Lung microvascular endothelial cell (primary cell): ENCODE results near the gene SRGAP1. TPM values are rescaled to one million over a fixed set of nuclear protein-coding genes. Genes with fewer than 3 reads are reported as not detected.
"Not testable (repeated sequence)": the region's sequence is repeated elsewhere in the genome, so short reads cannot be mapped to it uniquely, and the experiment has no call there.

ENCODE experiments used
- DNase-seq, 2 donors: peaks; one replicate each; pipeline versions ENCODE4 v3.0.0 to v3.0.0-alpha.2; 2010; ENCODE audit warnings: low read depth in 2 of 2
- total RNA-seq: library from RNA; depleted of rRNA; stranded (reverse); fragments of >200 nt; gene quantifications from 2 replicates; pipeline ENCODE4 v1.2.1, GENCODE V29; 2014

The SRGAP1 gene
- total RNA-seq, 1 donor from 2014 or later, result 2.2 TPM

DNA sequence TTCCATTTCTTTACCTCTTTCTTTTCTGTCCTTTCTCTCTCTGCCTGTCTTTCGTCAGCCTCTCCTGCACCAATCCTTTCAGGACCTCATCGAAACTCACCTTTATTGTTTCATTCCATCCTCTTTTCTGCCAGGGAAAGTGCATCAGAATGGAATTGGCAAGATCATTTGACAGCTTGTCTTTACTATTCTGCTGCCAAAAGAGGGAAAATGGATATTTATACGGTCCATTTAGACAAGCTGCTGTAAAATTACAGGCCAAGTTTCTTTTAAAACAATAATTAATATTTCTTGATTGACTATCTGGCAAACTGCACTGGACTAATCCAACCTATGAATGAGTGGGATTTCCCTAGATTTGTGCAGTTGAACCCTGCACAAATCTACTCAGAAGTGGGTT lies 7.6 kb upstream of the SRGAP1 start:
- DNase-seq, result no peak

DNA sequence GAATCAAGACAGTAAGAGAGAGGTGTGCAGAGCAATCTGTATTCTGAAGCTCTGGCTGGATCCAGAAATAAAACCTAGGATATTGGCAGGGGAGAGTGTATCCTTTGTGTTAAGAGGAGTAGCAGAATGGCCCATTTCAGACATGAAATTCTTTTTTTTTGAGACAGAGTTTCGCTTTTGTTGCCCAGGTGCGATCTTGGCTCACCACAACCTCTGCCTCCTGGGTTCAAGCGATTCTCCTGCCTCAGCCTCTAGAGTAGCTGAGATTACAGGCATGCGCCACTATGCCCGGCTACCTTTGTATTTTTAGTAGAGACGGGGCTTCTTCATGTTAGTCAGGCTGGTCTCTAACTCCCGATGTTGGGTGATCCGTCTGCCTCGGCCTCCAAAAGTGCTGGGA lies 6.1 kb upstream of the SRGAP1 start:
- no peak for DNase-seq

DNA sequence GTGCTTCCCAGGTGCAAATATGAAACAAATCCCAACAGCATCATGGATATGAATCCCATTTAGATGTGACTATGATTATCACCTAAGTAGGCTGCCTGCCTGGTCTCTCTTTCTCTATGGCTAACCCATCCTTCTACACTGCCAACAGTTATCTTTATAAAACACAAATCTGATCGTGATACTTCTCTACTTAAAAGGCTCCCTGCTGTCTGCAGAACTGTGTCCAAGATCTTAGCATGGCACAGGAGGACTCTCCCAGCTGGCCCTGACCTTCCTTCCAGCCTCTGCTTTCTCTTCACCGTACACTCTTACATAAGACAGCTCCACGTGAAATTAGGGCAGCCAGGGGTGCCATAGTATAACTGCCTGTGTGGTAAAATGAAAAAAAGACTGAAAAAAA lies 3.5 kb upstream of the SRGAP1 start:
- no peak for DNase-seq

DNA sequence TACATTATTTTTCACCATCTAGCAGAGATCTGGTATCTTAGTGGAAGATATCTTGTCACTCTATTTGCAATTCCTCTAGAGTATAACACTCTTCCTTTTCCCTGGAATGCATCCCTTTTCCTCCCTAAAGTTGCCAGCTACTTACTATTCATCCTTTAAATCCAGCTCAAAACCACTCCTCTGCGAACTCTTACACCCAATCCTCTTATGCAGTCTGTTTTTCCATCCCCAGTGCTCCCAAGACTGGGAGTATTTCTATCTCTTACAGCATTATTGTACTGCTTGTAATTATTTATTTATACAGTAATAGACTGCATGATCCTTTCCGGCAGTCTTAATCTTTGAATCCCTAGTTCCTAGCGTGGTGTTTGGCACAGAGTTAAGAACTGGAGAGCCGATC lies 2.9 kb upstream of the SRGAP1 start:
- no peak for DNase-seq

DNA sequence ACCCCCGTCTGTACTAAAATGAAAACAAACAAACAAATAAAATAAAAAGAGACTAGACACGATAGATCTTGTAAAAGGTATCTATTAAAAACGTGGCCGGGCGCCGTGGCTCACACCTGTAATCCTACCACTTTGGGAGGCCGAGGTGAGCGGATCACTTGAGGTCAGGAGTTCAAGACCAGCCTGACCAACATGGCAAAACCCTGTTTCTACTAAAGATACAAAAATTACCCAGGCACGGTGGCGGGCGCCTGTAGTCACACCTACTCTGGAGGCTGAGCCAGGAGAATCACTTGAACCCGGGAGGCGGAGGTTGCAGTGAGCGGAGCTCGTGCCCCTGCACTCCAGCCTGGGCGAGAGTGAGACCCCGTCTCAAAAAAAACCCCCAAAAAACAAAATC lies 1.8 kb upstream of the SRGAP1 start:
- DNase-seq, result not testable (repeated sequence)

DNA sequence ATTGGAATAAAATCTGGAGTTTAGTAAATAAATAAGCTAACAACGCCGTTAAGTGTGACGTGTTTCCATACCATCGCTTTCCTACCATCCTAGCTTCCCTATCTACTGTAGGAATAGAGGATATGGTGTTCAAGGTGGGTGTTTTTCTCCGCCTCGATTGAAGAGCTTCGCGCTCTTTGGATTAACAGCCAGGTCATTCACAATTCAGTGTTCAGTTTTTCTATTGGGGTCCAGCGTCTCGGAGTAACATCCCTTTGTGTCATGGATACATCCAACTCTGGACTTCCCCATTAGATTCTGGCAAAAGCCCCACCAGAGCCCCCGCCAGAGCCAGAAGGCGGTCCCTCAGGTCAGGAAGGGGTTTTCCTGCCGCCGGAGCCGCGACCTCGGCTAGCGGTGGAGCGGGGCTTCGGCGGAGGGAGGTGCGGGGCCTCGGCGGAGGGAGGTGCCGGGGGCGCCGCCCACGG lies 1.2 kb upstream of the SRGAP1 start:
- DNase-seq, result no peak

DNA sequence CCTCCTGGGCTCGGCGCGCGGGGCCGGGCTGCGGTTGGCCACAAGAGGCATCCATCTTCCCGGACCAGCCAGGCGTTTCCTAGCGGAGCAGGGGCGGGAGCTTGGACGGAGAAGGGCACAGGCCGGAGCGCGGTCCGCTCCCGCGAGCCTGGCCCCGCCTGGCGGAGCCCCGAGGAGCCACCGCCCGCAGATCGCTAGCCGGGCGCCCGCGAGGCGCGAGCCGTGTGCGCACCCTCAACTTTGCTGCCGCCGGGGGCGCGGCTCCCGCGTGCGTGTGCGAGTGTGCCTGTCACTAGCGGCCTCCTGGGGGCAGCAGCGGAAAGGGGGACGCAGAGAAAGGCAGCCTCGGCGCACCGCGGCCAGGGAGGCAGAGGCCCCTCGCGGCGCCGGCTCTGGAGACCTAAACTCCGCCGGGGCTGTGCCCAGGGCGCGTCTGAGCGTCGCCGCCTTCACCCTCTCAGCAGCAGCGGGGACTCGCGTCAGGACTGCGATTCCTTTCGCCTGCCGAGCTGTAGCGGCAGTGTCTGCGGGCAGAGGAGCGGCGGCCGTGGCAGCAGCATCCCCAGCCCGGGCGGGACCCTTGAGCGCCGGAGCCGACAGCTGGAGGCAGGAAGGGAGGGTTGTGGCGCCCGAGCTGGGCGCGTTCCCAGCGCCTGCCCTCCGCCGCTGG lies 644 bp upstream of the SRGAP1 start:
- DNase-seq, result peak; percentile 96 to 98

DNA sequence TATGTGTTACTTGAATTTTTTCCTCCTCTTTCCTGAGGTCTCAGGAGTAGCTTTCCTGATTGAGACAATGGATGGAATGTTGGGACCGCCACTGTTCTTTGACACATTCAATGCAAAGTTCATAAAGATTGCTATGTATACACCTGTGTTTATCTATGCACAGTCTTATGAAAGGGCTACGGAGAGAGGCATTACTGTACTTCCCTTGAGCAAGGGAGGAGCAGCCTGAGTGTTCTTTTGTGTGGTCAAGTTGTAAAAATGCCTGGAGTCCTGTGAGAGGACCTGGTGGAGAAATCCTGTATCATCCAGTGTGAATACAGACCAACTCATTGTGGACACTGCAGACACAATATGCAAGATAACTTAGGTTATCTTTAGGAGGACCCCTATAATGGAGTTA lies 1.2 kb downstream of the SRGAP1 start:
- DNase-seq, result peak in 1 of 2 donors; percentile 57

DNA sequence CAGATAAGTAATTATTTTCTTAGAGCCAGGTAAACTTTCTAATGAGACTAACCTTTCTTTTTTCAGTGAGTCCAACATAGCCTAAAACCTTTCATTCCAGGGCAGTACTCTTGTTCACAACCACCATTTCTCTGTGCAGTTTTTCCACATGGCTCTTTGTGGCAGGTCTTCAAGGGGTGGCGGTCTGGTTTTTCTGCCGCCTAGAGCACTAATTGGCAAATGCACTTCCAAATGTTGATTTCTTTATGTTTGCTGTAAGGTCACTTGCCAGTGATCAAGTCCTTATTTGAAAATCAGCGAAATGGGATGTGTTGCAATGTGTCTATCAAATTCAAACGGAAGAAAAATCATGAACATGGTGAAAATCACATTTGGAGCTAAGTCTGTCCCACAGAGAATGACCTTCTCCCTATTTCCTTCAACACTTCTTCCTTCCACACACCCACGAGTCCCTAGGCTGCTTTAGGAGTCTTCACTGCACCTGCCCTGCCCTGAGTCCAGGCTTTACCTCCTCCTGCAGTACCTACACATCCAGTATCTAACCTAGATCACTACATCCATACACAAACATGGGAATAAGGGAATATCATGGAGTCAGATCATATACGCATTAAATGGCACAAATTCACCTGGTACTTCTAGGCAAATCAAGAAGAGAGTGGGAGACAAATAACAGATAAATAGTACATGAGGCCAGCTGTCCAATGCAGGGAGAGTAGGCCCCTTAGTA lies 1.9 kb downstream of the SRGAP1 start:
- DNase-seq, result peak in 1 of 2 donors; percentile 29

DNA sequence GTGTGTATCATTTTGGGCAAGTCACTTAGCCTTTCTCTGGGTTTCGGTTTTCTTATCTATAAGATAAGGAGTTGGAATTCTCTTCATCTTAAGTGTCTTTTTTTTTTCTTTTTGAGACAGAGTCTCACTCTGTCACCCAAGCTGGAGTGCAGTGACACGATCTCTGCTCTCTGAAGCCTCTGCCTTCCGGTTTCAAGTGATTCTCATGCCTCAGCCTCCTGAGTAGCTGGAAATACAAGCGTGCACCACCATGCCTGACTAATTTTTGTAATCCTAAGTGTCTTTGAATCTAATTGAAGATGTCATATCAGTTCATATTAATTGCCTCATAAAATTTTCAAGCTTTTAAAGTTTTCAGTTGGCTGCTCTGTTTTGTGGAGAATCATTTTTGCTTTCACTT lies 4.0 kb downstream of the SRGAP1 start:
- no peak for DNase-seq

DNA sequence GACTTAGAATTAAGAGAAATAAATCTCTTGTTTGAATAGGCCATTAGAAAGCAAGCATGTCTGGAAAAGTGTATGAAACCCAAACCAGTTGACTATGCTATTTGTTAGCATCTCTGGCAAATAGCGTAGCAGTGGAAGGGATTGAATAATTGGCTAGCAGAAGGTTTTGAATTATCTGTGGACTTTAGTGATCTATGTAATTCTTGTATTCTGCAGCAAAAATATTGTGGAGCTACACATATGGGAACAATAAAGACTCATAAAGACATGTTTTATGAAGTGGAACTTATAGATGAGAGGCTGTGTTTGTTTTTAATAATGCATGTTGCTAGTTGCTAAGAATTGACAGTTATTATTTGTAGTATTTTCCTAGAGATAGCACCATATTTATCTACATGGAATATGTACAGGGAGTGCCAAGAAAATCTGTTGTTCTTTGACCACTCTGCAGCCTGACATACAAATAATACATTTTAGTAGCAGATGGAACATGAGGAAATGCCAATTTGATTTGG lies 4.7 kb downstream of the SRGAP1 start:
- DNase-seq, result peak in 1 of 2 donors; percentile 23

DNA sequence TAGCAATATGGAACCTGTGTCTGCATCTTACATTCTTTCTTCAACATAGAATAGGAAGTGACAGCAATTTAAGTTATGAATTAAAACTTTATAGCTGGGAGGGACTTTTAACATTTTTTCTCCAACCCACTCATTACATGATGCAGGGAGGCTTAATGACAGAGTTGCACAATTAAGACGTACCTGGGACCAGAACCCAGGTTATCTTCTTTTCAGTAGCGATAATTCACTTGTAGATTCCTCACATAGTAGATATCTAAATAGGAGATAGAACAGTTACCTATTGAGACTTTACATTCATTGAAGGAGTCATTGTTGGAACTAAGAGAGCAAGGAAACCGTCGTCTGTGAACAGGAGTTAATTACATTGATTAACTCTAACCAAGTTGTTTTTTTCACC lies 5.1 kb downstream of the SRGAP1 start:
- no peak for DNase-seq

DNA sequence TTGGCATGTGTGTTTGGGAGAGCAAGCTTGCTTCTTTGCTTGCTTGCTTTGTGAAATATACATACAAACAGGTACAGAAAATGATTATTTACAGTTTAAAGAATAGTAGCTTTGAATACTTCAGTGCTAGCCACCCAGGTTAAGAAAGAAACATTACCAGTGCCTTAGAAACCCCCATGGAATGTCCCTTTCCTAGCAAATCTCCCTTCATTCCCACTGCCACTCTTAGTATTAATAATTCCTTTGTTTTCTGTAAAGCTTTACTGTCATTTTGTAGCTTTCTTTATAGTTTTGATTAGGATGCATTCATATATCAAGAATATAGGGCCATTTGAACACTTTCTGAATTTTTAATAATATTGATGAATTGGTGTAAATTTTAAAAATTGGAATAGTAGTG lies 9.5 kb downstream of the SRGAP1 start:
- DNase-seq, result no peak

DNA sequence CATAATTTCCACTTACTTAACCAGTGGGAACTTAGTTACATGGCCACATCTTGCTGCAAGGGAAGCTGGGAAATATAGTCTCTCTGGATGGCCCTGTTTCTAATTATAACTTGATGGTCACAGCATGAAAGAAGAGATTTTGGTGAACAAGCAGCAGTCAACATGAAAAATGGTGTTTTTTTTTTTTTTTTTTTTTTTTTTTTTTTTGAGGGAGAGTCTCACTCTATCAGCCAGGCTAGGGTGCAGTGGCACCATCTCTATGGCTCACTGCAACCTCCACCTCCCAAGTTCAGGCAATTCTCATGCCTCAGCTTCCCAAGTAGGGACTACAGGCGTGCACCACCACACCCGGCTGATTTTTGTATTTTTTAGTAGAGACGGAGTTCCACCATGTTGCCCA lies 10.8 kb downstream of the SRGAP1 start:
- no peak for DNase-seq

DNA sequence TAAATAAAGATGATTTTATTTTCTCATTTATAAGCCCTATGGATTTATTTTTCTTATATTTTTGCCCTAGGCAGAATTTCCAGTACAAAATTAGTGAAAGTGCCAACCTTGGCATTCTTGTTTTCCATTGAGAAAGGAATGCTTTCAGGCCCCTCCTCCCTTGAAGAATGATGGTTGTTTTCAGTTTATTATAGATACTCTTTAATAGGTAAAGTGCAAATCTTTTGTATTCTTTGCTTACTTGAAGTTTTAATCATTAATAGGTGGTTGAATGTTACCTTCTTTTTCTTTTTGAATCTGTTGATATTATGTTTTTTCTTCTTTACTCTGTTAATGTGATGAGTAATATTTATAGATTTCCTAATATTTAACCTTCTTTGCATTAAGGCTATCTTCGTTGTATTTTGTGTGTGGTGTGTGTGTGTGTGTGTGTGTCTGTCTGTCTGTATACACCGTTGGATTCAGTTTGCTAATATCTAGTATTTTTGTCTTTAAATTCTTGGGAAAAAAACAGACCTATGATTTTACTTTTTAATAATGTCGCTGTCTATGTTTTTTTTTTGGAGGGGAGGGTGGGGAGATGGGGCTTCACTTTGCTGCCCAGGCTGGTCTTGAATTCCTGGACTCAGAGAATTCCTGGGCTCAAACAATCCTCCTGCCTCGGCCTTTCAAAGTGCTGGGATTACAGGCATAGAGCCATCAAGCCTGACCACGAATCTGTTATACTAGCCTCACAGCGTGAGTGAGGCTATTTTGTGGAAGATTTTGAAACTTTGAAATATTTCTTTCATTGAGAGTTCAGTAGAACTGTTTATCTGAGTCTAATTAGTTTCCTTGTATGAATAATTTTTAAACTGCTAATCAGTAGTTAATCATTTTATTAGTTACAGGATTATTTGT lies 13.5 kb downstream of the SRGAP1 start:
- no peak for DNase-seq

DNA sequence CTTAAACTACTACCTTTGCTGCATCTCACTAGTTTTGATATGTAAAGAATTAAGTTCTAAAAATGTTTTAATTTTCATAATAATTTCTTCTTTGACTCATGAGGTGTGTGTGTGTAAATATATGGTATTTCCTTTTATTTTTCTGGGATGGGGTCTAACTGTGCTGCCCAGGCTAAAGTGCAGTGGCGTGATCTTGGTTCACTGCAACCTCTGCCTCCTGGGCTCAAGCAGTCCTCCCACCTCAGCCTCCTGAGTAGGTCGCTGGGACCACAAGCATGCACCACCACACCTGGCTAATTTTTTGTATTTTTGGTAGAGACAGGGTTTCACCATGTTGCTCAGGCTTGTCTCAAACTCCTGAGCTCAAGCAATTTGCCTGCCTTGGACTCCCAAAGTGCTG lies 15.4 kb downstream of the SRGAP1 start:
- DNase-seq, result not testable (repeated sequence)

DNA sequence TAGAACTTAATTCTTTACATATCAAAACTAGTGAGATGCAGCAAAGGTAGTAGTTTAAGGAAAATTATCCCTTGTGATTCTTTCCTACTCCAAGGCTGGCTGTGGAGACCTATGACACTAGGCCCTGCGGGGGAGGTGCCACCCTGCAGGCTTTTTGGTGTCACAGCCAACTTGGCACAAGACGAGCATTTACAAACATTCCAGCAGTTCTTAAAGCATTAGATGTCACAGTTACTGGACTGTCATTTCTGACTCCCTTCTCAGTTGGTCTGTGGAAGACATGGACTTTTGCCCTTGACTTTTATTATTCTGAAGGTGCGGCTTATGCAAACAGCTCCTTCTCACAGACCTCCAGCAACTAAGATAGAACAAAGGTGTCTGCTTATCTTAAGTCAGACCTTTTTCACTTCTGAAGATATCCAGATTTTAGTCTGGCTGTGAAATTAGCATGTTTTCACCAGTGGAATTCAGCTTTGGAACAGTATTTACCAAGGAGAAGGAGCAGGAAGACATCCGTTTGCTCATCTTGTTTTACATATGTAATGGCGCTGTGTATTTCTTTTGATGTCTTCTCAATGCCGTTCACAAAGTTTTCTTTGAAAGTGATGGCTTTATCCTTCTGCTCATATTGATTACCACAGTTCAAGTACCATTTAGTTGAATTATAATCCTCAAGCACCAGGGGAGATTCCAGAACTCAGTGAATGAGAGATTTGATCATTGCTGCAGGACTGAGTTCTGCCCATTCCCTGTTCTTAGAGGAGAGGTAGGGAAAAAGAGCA lies 17.9 kb downstream of the SRGAP1 start:
- DNase-seq, result peak; percentile 10 to 24

DNA sequence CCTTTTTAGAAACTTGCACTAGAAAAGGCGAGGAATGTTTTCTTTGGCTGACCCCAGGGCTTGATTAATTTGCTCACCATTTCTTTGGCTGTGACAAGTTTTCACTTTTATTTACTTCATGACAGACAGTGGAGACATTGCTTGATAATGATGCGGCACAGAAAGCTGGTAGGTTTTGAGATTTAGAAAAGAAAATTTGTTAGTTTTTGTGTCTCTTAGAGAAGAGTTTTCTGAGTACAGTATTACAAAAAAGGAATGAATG lies 18.4 kb downstream of the SRGAP1 start:
- DNase-seq, result no peak

DNA sequence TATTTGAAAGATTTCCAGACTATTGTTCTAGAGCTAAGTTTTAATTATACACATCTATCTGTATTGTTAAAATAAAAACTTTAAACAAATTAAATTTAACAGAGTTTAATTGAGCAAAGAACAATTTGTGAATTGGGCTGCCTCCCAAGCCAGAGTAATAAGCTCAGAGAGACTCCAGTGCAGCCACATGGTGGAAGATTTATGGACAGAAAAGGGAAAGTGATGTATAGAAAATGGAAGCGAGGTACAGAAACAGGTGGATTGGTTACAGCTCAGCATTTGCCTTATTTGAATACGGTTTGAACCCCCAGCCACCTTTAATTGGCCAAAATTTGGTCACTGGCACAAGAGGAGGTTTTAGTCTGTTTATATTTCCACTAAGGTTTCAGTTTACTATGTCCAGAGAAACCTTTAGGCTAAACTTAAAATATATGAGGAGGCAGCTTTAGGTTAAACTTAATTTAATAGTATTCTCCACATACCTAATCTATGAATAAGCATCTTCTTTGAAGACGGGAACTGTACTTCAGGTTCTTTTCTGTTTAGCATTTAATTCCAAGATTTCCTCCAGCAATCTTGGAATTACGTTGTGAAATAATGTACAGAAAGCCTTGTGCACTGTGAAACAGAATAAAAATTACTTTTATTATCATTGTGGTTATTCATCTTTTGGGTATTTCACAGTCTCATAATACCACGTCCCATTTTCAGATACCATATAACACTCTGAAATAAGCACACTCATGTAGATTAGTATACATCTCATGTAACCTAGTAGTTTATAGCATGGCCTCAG lies 19.4 kb downstream of the SRGAP1 start:
- DNase-seq, result no peak

DNA sequence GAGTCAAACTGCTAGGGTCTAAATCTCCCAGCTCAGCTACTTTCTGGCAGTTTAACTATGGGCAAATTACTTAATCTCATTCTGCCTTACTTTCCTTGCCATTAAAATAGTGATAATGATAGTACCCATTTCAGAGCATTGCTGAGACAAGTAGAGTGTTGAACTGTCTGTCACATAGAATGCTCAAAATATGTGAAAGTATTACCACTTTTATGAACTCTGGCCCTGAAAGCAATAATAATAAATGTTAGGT lies 19.9 kb downstream of the SRGAP1 start:
- DNase-seq, result no peak

DNA sequence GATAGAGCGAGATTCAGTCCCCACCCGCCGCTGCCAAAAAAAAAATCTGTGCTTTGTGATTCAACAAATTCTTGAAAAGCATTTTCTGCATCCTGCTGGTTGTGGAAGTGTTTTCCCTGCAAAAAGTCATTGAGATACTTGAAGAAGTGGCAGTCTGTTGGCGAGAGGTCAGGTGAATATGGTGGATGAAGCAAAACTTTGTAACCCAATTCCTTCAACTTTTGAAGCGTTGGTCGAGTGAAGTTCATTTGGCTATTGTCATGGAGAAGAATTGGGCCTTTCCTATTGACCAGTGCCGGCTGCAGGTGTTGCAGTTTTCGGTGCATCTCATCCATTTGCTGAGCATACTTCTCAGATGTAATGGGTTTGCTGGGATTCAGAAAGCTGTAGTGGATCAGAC lies 20.9 kb downstream of the SRGAP1 start:
- DNase-seq, result no peak
